HEK293 (cell line): ENCODE data around the gene C4orf36.

Experiments used
- CTCF ChIA-PET: fragments of 350-600 bp; formaldehyde crosslinking; extraction: SDS; loops from one replicate; lab custom pipeline; 2021; ENCODE audit warnings: antibody characterized with exemption; lab: Yijun Ruan, JAX
- POLR2A ChIA-PET: fragments of 300-600 bp; formaldehyde crosslinking; extraction: SDS; loops from one replicate; lab custom pipeline; 2020; ENCODE audit warnings: antibody characterized with exemption, inconsistent platforms; lab: Yijun Ruan, JAX
- H3K27ac ChIP-seq: fragments of 200-500 bp; sonication (Bioruptor generic); 2 replicates; pipeline ENCODE4 v1.5.1; 2014; ENCODE audit warnings: low read depth, low read length, control low read depth, inconsistent platforms; ENCODE audit errors: extremely low read depth
- H3K36me3 ChIP-seq, 2 experiments: fragments of 200-500 bp in 1 of 2; sonication (Bioruptor generic) in 1 of 2; 1 replicate in 1 of 2; 2 replicates in 1 of 2; pipeline ENCODE4 v1.5.1; 2014 to 2017; ENCODE audit warnings: inconsistent platforms in 2 of 2, low read length in 2 of 2; ENCODE audit not compliant: control insufficient read depth in 2 of 2, insufficient read depth in 1 of 2
- H3K4me1 ChIP-seq: fragments of 200-500 bp; sonication (Bioruptor generic); 2 replicates; pipeline ENCODE4 v1.5.1; 2014; ENCODE audit warnings: mild to moderate bottlenecking, low read length, inconsistent platforms; ENCODE audit not compliant: control insufficient read depth, insufficient read depth
- H3K4me3 ChIP-seq: 2 replicates; pipeline ENCODE4 v1.5.1; 2011; ENCODE audit warnings: low read depth, mild to moderate bottlenecking, control low read depth, low read length, moderate library complexity
- H3K9me3 ChIP-seq: fragments of 200-500 bp; sonication (Bioruptor generic); 2 replicates; pipeline ENCODE4 v1.5.1; 2014; ENCODE audit warnings: low read depth, low read length, inconsistent platforms; ENCODE audit not compliant: control insufficient read depth, insufficient read depth
- ELK4 ChIP-seq: IDR thresholded peaks from 2 replicates; pipeline ENCODE4 v1.6.1; 2011; ENCODE audit warnings: mild to moderate bottlenecking, low read depth, low read length, borderline replicate concordance
- PRDM2 ChIP-seq: fragments of 450-650 bp; formaldehyde crosslinking; IDR thresholded peaks from 2 replicates; pipeline ENCODE4 v1.5.1; 2016; ENCODE audit warnings: missing biosample characterization, missing genetic modification characterization, borderline replicate concordance
- ZBTB11 ChIP-seq: fragments of 450-650 bp; formaldehyde crosslinking; conservative IDR thresholded peaks from 2 replicates; pipeline ENCODE4 v1.5.1; 2016; ENCODE audit warnings: low read depth, missing biosample characterization, missing genetic modification characterization
- ZFP69B ChIP-seq: fragments of 450-650 bp; formaldehyde crosslinking; IDR thresholded peaks from 2 replicates; pipeline ENCODE4 v1.5.1; 2016; ENCODE audit warnings: missing biosample characterization, missing genetic modification characterization
- ZNF10 ChIP-seq: fragments of 450-650 bp; formaldehyde crosslinking; IDR thresholded peaks from 2 replicates; pipeline ENCODE4 v1.5.1; 2017; ENCODE audit warnings: missing biosample characterization, missing genetic modification characterization
- ZNF140 ChIP-seq: fragments of 450-650 bp; formaldehyde crosslinking; IDR thresholded peaks from 2 replicates; pipeline ENCODE4 v1.5.1; 2016; ENCODE audit warnings: missing biosample characterization, missing genetic modification characterization
- ZNF223 ChIP-seq: fragments of 450-650 bp; formaldehyde crosslinking; IDR thresholded peaks from 2 replicates; pipeline ENCODE4 v1.5.1; 2016; ENCODE audit warnings: missing biosample characterization, missing genetic modification characterization
- ZNF510 ChIP-seq: fragments of 450-650 bp; formaldehyde crosslinking; IDR thresholded peaks from 2 replicates; pipeline ENCODE4 v1.5.1; 2018; ENCODE audit warnings: mild to moderate bottlenecking, missing genetic modification characterization, missing biosample characterization; ENCODE audit not compliant: insufficient replicate concordance
- ZNF560 ChIP-seq: fragments of 450-650 bp; formaldehyde crosslinking; IDR thresholded peaks from 2 replicates; pipeline ENCODE4 v1.5.1; 2017; ENCODE audit warnings: missing biosample characterization, missing genetic modification characterization, borderline replicate concordance
- ZNF707 ChIP-seq: fragments of 450-650 bp; formaldehyde crosslinking; IDR thresholded peaks from 2 replicates; pipeline ENCODE4 v1.5.1; 2016; ENCODE audit warnings: missing biosample characterization, missing genetic modification characterization
- ZNF785 ChIP-seq: fragments of 450-650 bp; formaldehyde crosslinking; IDR thresholded peaks from 2 replicates; pipeline ENCODE4 v1.5.1; 2016; ENCODE audit warnings: missing biosample characterization, missing genetic modification characterization
- ZNF843 ChIP-seq: fragments of 450-650 bp; formaldehyde crosslinking; IDR thresholded peaks from 2 replicates; pipeline ENCODE4 v1.5.1; 2016; ENCODE audit warnings: missing biosample characterization, missing genetic modification characterization

The C4orf36 gene

GRCh38 chr4:86853209-86853608 lies 39.0 kb downstream of the C4orf36 start (continued):
- no peak for TF ChIP-seq PRDM2 (tag by site-specific recombination)

- Histone ChIP-seq H3K4me1 (no peaks in the 10 kb centered on the region), H3K27ac (no peak within 1 kb of the TSS), H3K9me3 (no peaks in the 10 kb centered on the region), H3K4me3 (no peak within 1 kb of the TSS), H3K36me3 (no peaks in the 10 kb centered on the region)
- TF ChIP-seq ZNF223 (tag by site-specific recombination), result no peak
- TF ChIP-seq ZBTB11 (tag by site-specific recombination), result no peak
- no peak for TF ChIP-seq ZNF785
- no peak for TF ChIP-seq ELK4
- ChIA-PET CTCF (no interaction called here), POLR2A (no interaction called here)
Measured at GRCh38 chr4:86848732-86849619, 43.2 kb downstream of the C4orf36 start, which contains the start of gene SLC10A6. Gene SLC10A6 (minus strand): TSS chr4:86849384. CDS start chr4:86849115, 269 bp downstream.

- ChIA-PET CTCF (interaction anchor here (1.0 kb wide), 1 partner anchor 17 kb away, joined by 5 read pairs; no protein-coding TSS in a partner anchor), POLR2A (no interaction called here)
- H3K36me3 ChIP-seq, result no peaks in the 10 kb centered on the region
- no peak overlapping the region for H3K4me3 ChIP-seq
- H3K9me3 ChIP-seq, result no peaks in the 10 kb centered on the region
- TF ChIP-seq ZNF10 (tag by site-specific recombination) (no peak), ZNF843 (tag by site-specific recombination) (no peak), ZNF140 (no peak), ZFP69B (tag by site-specific recombination) (no peak), ZNF560 (tag by site-specific recombination) (no peak), ZNF707 (tag by site-specific recombination) (no peak), ZNF510 (tag by site-specific recombination) (no peak)
- no peaks in the 10 kb centered on the region for H3K4me1 ChIP-seq
- H3K27ac ChIP-seq, result no peak overlapping the region
Measured at GRCh38 chr4:86848136-86848535, 44.1 kb downstream of the C4orf36 start.
